Subcutaneous adipose tissue (tissue), 4 donors: ENCODE data around the gene ZNF776. TPM values are rescaled to one million over a fixed set of nuclear protein-coding genes. Genes with fewer than 3 reads are reported as not detected.

ENCODE experiments used
- total RNA-seq, 4 donors: library from RNA; depleted of rRNA; stranded (reverse); fragments of >200 nt; gene quantifications; one replicate each; pipeline ENCODE4 v1.1.0, GENCODE V29; 2016
- TF ChIP-seq, protein P1 (sequence below): fragments of 450-650 bp; IDR thresholded peaks from one replicate; pipeline ENCODE4 v1.5.1; 2016; ENCODE audit warnings: low read depth, mild to moderate bottlenecking, control low read depth, antibody characterized with exemption, moderate library complexity

The ZNF776 gene
- total RNA-seq = 10 to 100 TPM in 2 of 4 donors, 1 to 10 TPM in 2; 8.8 to 10.9 (median 10.1) TPM

DNA sequence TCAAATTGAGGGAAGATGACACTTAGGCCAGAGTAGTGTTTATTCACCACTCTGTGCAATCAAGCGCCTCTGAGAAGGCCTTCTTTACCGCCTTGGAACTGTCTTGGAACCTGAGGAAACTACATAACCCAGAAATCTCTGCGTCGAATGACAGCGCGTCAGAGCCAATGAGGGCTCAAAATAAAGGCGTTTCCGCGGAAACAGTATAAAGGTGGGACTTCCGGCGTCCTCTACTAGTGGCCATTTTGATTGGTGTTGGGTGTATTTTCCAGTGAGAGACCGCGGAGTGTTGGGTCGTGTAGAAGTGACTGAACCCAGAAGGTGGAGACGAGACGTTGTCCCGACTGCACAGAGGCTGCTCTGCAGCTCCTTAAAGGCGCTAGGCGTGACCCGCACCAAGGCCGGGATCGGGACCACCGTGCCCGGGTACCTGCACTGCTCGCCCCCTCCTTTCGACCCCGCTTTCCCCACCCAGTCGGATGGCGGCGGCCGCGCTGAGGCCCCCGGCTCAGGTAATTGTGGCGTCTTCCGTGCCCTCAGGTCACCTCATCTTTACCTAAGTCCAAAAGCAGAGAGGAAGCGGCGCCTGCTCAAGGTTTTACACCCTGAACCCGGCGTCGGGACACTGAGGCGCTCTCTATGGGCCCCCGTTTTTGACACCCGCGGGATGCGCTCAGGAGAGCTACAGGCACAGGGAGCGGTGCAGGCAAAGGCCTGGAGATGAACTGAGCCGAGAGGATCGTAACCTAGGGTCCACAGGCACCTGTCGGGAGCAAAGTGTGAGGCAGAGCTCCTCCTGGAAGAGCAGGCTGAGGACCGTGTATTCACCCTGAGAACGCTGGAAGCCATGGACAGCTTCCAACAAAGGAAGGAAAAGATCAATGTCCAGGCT is at the start of gene ZNF776:
ZNF776 (plus strand) TSS at position 236 of the 892 bp plus-strand sequence; CDS start at position 480, 244 bp downstream.
- TF ChIP-seq, protein P1, sequence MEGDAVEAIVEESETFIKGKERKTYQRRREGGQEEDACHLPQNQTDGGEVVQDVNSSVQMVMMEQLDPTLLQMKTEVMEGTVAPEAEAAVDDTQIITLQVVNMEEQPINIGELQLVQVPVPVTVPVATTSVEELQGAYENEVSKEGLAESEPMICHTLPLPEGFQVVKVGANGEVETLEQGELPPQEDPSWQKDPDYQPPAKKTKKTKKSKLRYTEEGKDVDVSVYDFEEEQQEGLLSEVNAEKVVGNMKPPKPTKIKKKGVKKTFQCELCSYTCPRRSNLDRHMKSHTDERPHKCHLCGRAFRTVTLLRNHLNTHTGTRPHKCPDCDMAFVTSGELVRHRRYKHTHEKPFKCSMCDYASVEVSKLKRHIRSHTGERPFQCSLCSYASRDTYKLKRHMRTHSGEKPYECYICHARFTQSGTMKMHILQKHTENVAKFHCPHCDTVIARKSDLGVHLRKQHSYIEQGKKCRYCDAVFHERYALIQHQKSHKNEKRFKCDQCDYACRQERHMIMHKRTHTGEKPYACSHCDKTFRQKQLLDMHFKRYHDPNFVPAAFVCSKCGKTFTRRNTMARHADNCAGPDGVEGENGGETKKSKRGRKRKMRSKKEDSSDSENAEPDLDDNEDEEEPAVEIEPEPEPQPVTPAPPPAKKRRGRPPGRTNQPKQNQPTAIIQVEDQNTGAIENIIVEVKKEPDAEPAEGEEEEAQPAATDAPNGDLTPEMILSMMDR = no peak

DNA sequence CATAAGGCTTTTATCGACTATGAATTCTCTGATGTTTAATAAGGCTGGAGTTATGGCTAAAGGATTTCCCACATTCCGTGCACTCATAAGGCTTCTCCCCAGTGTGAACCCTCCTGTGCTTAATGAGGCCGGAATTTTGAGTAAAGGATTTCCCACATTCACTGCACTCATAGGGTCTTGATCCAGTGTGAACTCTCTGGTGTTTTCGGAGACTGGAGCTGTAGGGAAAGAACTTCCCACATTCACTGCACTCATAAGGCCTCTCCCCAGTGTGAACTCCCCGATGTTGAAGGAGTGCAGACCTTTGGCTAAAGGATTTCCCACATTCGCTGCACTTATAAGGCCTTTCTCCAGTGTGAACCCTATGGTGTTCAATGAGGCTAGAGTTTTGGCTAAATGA is 45.0 kb upstream of the ZNF776 start:
- TF ChIP-seq, protein P1 = no peak

DNA sequence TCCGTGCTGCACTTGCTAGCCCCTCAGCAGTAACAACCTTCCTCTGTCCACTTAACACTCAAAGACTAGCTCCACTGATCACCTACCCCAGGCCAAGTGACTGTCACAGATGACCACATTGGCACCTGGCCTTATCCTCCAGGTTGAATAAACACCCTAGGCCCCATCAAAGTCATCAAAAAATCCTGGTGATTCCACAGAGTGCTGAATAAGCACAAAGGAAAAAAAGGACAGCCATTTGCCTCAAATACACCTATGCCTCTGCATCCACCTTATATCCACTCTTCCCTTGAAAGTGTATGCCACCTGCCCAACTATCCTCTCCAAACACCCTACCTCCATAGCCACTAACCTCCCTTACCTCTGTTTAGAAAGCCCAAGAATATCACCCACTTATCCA is 40.3 kb upstream of the ZNF776 start:
- TF ChIP-seq, protein P1 = no peak

DNA sequence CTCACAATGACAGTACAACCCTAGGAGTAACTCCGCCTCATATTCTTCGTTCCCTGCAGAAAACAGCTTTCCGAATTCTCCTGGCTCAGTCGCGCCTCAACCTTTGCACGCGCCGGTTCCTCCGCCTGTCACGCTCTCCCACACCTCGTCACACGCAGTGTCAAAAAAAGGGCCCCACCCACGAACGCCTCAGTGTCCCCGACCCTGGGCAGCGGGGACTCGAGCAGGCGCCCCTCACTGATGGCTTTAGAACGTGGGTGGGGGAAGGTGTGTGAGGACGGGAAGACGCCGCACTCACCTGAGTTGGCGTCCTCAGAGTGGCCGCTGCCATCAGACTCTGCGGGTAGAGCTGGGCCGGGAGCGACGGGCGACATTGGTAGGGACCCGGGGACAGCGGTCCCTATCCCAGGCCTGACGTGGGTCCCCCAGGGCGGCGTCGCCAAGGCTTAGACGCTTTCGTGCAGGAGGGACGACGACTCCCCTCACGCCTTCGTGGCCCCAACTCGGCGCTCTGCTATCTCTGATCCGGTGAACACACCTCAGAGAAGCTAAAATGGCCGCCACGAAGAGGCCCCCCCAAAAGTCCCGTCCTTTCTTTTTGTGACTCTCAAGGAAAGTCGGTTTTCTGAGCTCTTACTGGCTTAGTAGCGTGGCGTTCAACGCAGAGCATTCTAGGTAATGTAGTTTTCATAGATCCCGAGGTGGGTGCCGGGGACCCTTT is 37.8 kb upstream of the ZNF776 start, which contains the start of gene ZNF154:
ZNF154 (minus strand) TSS at position 564 of the 721 bp plus-strand sequence; CDS start at position 331, 233 bp downstream.
- TF ChIP-seq, protein P1 = no peak

DNA sequence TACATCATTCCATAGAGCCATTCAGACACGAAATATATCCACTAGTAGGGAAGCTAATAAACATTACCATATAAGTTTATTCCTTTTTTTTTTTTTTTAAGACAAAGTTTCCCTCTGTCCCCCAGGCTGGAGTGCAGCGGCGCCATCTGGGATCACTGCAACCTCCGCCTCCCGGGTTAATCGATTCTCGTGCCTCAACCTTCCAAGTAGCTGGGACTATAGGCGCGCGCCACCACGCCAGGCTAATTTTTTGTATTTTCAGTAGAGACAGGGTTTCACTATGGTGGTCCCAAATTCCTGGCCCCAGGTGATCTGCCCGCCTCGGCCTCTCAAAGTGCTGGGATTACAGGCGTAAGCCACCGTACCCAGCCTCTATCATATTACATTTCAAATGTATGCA is 37.0 kb upstream of the ZNF776 start:
- TF ChIP-seq, protein P1 = no peak

DNA sequence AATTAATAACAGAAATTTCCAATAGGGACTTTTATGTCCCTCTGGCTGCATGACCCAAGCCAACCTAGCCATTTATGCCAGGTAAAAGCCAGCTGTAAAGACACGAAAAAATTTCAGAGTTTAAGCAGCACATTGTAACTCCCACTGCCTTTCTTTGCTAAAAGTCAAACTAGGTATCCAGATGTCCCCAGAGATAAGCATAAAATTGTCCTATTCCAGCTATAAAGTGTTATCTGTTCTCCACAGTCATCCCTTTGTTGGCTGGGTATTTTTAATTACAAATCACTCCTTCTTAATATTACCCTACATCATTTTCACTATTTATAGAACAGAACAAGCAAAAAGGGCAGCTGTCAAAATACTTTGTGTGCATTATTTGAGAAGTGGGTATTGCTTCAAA is 34.4 kb upstream of the ZNF776 start:
- TF ChIP-seq, protein P1 = no peak

DNA sequence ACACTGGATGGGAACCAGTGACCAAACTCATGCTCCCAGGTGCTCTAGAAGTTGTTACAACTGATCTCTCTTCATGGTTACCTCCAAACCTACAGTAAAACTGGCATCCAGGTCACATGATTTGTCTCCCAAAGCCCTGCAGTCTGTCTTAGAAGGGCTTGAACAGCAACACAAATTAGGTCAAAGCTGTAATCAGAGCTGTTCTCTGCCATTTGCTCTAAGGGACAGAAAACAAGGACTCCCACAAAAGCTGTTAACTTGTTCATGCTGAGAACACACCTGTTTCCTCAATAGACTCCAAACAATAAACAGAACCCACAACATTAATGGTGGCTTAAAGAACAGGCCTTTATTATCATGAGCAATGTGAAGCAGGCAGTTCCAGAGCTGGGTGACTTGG is 27.2 kb upstream of the ZNF776 start:
- TF ChIP-seq, protein P1 = no peak
